Posterior vena cava (tissue), 2 donors: ENCODE data around the gene C5orf63. TPM values are rescaled to one million over a fixed set of nuclear protein-coding genes. Genes with fewer than 3 reads are reported as not detected.
"Not testable (repeated sequence)": the region's sequence is repeated elsewhere in the genome, so short reads cannot be mapped to it uniquely, and the experiment has no call there.

Source experiments
- DNase-seq: peaks from one replicate; pipeline ENCODE4 v3.0.0-alpha.2; 2020; ENCODE audit warnings: low spot score
- intact Hi-C, 2 donors: fragments of 100-400 bp; cut with DNase I; formaldehyde crosslinking; loops; one replicate each; pipeline versions ENCODE4 v1.14.1 to v1.14.2; 2022 to 2023
- long read RNA-seq, 2 donors: library from polyadenylated mRNA; unstranded; transcript quantifications; one replicate each; pipeline ENCODE4 v2.0.0, GENCODE V29; 2020 to 2021
- total RNA-seq, 2 donors: library from RNA; stranded (reverse); fragmentation: NEBNext Ultra II Directional; extraction: Animal tissue kit (Norgen Biotek cat#: 25700); gene quantifications; one replicate each; pipeline ENCODE4 v1.2.1, GENCODE V29; 2021
- donor health status: DM: yes; HTN: yes; CAD: no.
- donor health status: DM: yes; HTN: yes; CAD: no.

Gene C5orf63
- total RNA-seq = 1 to 10 TPM; 3.3 to 4.2 TPM
- long read RNA-seq, donor 1 = 0 reads
- long read RNA-seq, donor 2, partial matches to known transcripts = 0 of 1 reads
- long read RNA-seq, donor 2, other reads (novel, unspliced or antisense) = 0 of 1 reads

DNA sequence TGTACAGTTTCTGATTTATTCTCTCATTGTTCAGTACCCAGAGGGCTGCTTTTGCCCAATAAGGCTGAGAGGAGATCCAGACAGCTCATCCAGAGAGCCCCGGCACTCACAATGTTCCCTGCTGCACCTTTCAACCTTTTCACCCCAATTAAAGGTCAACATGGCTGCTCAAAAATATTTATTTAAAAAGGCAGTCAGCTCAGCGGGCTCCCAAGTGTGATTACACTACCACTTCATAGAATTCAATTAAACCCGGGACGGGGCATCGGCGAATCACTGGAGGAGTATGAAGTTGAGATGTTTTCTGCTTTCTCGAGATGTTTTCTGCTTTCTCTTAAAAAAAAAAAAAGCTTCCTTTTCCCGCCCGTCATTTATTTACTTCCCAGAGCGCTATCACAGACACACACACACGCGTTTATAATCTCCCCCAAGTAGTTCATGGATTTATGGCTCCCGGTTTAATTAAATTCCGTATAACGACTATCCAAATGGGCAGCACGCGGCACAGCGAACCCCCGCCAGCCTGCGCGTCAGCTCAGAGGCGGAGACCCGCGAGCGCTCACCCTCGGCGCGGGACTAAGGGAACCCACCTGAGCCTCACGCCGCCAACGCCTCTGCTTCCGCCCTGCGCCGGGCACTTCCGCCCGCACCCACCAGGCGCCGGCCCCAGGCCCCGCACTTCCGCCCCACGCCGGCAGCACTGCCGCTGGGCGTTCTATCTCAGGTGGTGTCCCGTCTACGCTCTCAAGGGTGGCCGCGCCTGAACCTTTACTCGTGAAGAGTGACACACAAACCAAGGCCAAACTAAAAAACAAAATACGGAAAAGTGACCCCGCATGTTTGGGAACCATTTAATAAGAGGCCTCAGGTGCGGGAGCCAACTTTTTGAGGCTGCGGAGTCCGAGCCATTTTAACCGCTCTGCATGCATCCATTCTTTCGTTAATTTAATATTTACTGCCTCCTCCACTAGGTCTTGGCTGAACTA lies at the start of gene C5orf63:
TSS of gene C5orf63 (minus strand) at position 642 of the 986 bp plus-strand sequence. CDS start 14,507 bp downstream, outside the sequence.
- DNase-seq = peak; percentile 89

GRCh38 chr5:127112347-127112864 lies 39.1 kb upstream of the C5orf63 start:
- intact Hi-C loops = no loop called here
- no peak for DNase-seq

More for the DNA sequence above, at the start of gene C5orf63:
- intact Hi-C loops = no loop called here

GRCh38 chr5:127111112-127111511 lies 37.8 kb upstream of the C5orf63 start:
- intact Hi-C loops = no loop called here
- no peak for DNase-seq

DNA sequence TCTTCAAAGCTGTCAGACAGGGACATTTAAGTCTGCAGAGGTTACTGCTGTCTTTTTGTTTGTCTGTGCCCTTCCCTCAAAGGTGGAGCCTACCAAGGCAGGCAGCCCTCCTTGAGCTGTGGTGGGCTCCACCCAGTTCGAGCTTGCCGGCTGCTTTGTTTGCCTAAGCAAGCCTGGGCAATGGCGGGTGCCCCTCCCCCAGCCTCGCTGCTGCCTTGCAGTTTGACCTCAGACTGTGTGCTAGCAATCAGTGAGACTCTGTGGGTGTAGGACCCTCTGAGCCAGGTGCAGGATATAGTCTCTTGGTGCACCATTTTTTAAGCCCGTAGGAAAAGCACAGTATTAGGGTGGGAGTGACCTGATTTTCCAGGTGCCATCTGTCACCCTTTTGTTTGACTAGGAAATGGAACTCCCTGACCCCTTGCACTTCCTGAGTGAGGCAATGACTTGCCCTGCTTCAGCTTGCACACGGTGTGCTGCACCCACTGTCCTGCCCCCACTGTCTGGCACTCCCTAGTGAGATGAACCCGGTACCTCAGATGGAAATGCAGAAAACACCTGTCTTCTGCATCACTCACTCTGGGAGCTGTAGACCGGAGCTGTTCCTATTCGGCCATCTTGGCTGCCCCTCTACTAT lies 35.4 kb upstream of the C5orf63 start:
- intact Hi-C loops, DNase-seq: not testable (repeated sequence)

DNA sequence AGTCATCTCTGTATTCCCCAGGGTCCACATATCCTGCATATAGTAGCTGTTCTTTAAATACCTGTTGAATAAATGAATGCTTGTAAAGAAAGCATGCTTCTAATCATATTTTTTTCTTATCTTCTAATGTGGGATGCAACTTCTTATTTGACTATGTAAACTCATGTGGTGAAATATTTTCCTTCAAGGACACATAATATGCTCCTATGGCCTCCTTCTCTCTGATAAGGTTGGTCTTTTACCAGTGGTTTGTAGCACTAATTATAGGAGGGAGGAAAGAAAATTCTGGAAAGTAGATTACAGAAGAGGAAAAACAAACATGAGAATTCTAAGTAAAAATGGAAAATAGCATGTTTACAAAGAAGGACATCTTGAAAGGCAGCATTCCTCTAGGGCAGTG lies 28.6 kb upstream of the C5orf63 start:
- intact Hi-C loops = no loop called here
- DNase-seq = no peak

GRCh38 chr5:127101533-127101932 lies 28.2 kb upstream of the C5orf63 start:
- intact Hi-C loops = no loop called here
- no peak for DNase-seq

DNA sequence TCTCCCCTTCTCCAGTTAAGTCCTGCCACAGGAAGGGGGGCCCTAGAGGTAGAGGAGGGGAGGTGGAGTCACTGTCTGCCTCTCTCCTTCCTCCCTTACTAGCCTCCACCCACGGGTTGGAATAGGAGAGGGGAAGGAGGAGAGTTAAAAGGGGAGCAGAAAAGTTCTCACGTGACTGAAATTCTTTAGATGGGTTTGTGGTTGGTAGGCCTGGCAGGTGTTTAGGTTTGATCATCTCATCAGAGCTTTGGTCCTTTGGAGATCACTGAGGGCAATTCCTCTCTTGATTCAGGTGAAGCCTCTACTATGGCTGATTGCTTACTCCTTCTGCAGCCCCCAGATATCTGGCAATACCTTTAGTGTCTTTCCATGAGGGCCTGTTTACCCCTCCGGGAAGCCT lies 24.9 kb upstream of the C5orf63 start:
- intact Hi-C loops = no loop called here
- DNase-seq = no peak

DNA sequence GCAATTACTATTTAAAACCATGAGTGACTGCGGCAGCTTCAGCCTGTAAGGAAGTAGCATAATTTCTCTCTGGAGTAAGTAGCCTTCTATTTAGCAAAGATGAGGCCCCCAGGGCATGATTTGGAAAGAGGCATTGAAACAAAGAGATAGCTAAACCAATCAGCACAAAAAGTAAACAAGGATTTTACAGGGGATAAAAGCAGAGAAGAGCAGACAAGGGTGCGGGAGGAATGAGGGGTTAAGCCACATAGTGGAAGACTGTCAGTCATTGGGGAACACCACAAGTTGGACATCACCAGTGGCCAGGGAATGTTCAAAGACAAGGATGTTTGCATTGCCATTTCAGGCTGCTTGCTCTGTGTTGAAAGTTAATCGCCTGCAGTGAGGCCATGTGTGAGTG lies 24.0 kb upstream of the C5orf63 start:
- intact Hi-C loops = no loop called here
- no peak for DNase-seq

DNA sequence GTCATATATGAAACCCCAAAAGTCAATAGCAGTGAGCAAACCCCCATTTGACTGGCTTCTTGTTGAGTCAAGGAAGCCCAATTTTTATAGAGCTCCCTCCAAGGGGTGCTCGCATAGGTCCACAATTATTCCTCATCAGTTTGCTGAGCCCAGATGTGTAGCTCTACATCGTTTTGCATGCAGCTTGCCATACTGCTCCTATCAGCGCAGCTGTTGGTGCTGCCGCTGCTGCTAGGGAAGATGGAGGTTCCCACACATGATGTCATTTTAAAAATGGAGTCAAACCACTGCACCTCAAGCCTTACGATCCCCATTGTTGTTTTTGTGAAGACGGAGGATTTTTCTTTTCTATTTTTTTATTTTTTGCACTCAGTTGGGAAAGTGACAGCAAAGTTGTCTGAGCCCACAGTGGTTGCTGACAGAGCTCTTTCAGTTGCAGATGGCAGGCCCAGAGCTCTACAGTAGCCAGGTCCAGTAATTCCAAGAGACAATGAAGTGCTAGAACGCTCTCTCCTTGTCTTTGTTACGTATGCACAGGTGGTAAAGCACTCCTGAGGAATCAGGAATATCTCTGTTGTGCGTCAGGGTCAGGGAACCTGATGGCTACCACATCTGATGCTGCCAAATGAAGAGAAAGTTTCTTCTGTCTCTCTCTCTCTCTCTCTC lies 23.2 kb upstream of the C5orf63 start:
- intact Hi-C loops = no loop called here
- DNase-seq = no peak

DNA sequence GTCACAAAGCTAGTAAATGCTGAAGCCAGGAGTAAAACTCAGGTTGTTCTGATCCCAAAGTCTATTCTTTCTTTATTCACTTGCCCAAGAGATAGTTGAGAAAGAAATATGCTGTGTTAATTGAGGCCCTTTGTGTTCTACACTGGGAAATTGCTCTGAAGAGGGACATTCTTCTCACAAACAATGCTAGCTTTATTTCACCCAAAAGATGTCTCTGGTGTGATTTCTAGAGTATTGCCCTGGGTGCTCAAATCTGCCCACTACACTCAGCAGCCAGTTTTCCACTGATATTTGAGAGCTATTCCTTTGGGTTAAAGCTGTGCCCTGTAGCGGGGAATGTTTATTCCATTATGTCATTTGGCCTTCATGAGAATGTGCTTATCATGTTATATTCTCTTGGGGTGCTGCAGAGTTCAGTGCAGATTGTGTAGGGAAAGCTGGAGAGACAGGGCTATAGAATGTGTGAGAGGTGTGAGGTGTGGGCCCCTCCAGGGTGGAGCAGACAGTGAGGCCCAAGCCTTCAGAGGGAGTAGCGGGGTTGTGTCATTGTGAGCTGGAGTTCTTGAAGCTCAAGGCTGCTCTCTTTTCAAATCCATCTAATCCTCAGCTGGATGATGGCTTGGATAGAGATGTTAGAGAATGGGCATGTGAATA lies 21.0 kb upstream of the C5orf63 start:
- intact Hi-C loops = no loop called here
- no peak for DNase-seq

DNA sequence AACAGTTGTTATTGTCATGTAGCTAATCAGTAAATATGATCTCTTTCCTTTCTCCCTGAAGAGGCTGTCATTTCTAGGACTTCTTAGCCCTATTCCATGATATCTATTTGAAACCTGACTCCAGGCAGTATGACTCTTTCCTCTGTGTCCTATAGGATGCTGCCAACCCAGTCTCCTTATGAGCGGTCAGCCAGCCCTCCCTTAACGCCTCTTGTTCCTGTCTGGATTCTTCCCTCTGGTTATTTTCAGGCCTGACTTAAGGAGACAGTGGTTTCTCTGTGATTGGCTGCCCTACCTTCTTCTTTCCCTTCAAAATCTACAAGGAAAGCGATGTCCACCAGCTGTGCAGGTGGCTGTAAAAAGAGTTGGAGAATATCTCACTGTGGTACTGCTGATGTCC lies 19.4 kb upstream of the C5orf63 start:
- no peak for DNase-seq
- intact Hi-C loops = no loop called here

- intact Hi-C loops = no loop called here
- DNase-seq = no peak
These were observed 15.9 kb upstream of the C5orf63 start for GRCh38 chr5:127089191-127089590.

DNA sequence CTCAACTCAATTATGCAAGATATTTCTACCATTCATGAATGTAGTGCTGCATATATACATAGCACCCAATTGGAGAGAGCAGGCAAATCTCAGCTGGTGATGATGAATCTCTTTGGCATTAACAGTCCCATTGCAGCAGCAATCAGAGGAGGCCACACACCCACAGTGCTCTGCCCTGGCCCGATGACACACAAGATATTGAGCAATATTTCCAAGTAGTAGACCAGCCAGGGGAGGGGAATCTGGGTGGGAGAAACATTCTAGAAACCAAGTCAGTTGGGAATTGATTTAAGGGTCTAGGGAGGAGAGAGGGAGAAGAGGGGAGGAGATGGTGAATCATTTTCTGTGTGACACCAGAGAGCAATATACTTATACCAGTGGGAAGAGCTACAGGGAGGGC lies 14.9 kb upstream of the C5orf63 start:
- no peak for DNase-seq
- intact Hi-C loops = no loop called here

DNA sequence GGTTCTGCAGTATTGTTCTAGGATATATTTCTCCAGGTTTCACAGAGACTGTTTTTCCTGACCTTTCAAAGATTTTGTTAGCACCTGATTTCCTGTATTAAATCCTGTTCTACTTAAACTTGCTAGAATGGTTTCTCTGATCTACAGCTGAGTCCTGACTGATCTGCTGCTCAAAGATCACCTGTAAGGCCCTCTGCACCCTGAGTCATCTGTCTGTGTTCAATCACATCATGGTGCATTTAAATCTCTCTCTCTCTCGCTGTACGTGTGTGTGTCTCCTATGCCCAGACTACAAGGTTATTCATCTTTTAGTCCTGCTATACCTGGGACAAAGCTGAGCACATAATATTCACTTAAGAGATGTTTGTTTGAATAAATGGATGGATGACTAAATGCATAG lies 13.3 kb upstream of the C5orf63 start:
- intact Hi-C loops = no loop called here
- DNase-seq = no peak

- intact Hi-C loops = no loop called here
- no peak for DNase-seq
These were observed 12.5 kb upstream of the C5orf63 start for GRCh38 chr5:127085796-127086195.

DNA sequence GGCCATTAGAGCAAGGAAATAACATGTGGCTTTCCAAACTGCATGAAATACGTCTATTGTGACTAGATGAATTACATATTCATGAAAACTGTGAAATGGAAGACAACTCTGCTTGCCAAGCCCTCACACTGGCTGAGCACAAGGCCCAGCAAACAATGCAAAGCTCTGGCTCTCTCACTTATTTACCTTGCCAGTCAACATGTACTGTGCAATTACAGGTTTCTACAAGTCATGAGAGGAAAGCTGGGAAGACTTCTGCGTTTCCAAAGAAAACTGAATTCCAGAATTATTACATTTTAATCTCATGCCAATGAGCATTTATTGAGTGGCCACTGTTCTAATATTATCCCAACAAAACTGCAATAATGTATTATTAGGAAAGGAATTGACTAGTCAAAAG lies 12.1 kb upstream of the C5orf63 start:
- no peak for DNase-seq
- intact Hi-C loops = no loop called here

GRCh38 chr5:127084656-127085055 lies 11.4 kb upstream of the C5orf63 start:
- intact Hi-C loops = no loop called here
- DNase-seq = no peak

DNA sequence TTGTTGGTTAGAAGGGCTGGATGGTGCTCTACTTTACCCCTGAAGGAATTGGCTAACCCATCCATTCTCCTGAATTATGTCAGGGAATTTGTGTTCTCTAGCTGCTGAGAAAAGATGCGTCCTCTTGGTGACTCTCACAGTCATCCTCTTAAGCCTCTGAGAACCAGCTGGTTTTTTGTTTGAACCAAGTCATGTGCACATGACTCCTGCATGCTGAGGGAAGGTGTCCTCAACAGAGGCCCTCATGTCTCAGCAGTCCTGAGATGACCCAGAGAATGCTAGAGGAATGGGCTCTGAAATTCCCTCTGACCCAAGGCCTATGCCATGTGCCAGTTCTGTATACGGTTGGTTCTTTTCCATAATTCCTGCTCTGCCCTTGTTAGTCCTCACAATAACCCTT lies 10.4 kb upstream of the C5orf63 start:
- intact Hi-C loops = no loop called here
- DNase-seq = no peak

- intact Hi-C loops = no loop called here
- DNase-seq = no peak
These were observed 6.7 kb upstream of the C5orf63 start for GRCh38 chr5:127079994-127080491.
